Effector memory CD4-positive, alpha-beta T cell (primary cell): ENCODE results near the gene MPV17L.

Experiments used
- DNase-seq, 3 donors: peaks; one replicate each; pipeline ENCODE4 v3.0.0-alpha.2; 2020
- H3K27ac ChIP-seq: 2 replicates; pipeline ENCODE4 v1.7.0; 2013; ENCODE audit warnings: mild to moderate bottlenecking, low read length, moderate library complexity; ENCODE audit not compliant: insufficient read depth, poor library complexity, severe bottlenecking
- H3K27me3 ChIP-seq: replicated peaks from 2 replicates; pipeline ENCODE4 v1.7.0; 2013; ENCODE audit warnings: mild to moderate bottlenecking, low read length; ENCODE audit not compliant: insufficient read depth, control insufficient read depth, poor library complexity, severe bottlenecking
- H3K36me3 ChIP-seq: 2 replicates; pipeline ENCODE4 v1.7.0; 2013; ENCODE audit warnings: mild to moderate bottlenecking, low read length, moderate library complexity; ENCODE audit not compliant: control insufficient read depth, insufficient read depth
- H3K4me1 ChIP-seq: 2 replicates; pipeline ENCODE4 v1.7.0; 2013; ENCODE audit warnings: low read length, mild to moderate bottlenecking; ENCODE audit not compliant: control insufficient read depth, insufficient read depth, poor library complexity, severe bottlenecking
- H3K4me3 ChIP-seq: 2 replicates; pipeline ENCODE4 v1.7.0; 2013; ENCODE audit warnings: low read length, low read depth, mild to moderate bottlenecking; ENCODE audit not compliant: insufficient read depth, poor library complexity, severe bottlenecking
- H3K9me3 ChIP-seq: 2 replicates; pipeline ENCODE4 v1.7.0; 2013; ENCODE audit warnings: mild to moderate bottlenecking, low read length, moderate library complexity; ENCODE audit not compliant: control insufficient read depth

Gene MPV17L

GRCh38 chr16:15459791-15460190 is 64.2 kb downstream of the MPV17L start:
- no peak overlapping the region for H3K27ac ChIP-seq
- DNase-seq: no peak
- H3K27me3 ChIP-seq: no peaks in the 10 kb centered on the region
- H3K4me3 ChIP-seq: no peak overlapping the region
- H3K36me3 ChIP-seq: no peaks in the 10 kb centered on the region
- no peaks in the 10 kb centered on the region for H3K4me1 ChIP-seq
- no peaks in the 10 kb centered on the region for H3K9me3 ChIP-seq

GRCh38 chr16:15460601-15461000 is 65.0 kb downstream of the MPV17L start:
- H3K27me3 ChIP-seq: no peaks in the 10 kb centered on the region

GRCh38 chr16:15461376-15461775 is 65.8 kb downstream of the MPV17L start:
- H3K9me3 ChIP-seq: no peaks in the 10 kb centered on the region
- no peak overlapping the region for H3K27ac ChIP-seq
- no peak for DNase-seq
- H3K4me1 ChIP-seq: no peaks in the 10 kb centered on the region
- H3K36me3 ChIP-seq: no peaks in the 10 kb centered on the region
- H3K4me3 ChIP-seq: no peak overlapping the region
- H3K27me3 ChIP-seq: no peaks in the 10 kb centered on the region

More at GRCh38 chr16:15460601-15461000, 65.0 kb downstream of the MPV17L start:
- no peak overlapping the region for H3K4me3 ChIP-seq
- no peak overlapping the region for H3K27ac ChIP-seq
- no peak for DNase-seq
- no peaks in the 10 kb centered on the region for H3K9me3 ChIP-seq
- H3K36me3 ChIP-seq: no peaks in the 10 kb centered on the region
- no peaks in the 10 kb centered on the region for H3K4me1 ChIP-seq
